GM19397 (cell line): ENCODE measurements around the gene GREM1.

Source experiments
- ATAC-seq: cut with Tn5 transposase; IDR thresholded peaks from one replicate; pipeline ENCODE4 v1.9.1; 2021; ENCODE audit warnings: mild to moderate bottlenecking, moderate library complexity; ENCODE audit not compliant: unreplicated experiment

Gene GREM1

GRCh38 chr15:32778391-32779176 is 60.8 kb downstream of the GREM1 start:
- no peak for ATAC-seq

GRCh38 chr15:32781781-32782180 is 64.0 kb downstream of the GREM1 start:
- no peak for ATAC-seq

- no peak for ATAC-seq
These were observed 66.8 kb downstream of the GREM1 start for GRCh38 chr15:32784581-32784980.

- ATAC-seq, result no peak
These were observed 69.1 kb downstream of the GREM1 start for GRCh38 chr15:32786906-32787305.

- no peak for ATAC-seq
These were observed 70.1 kb downstream of the GREM1 start for GRCh38 chr15:32787949-32788348.

GRCh38 chr15:32790352-32790999 is 72.7 kb downstream of the GREM1 start:
- ATAC-seq, result no peak

- ATAC-seq, result no peak
These were observed 74.6 kb downstream of the GREM1 start for GRCh38 chr15:32792436-32792835.
